ENCODE results near the gene PSG3.
"Not testable (repeated sequence)": the region's sequence is repeated elsewhere in the genome, so short reads cannot be mapped to it uniquely, and the experiment has no call there.

Gene PSG3

GRCh38 chr19:42695811-42696503, 44.3 kb downstream of the PSG3 start:
- DNase-seq (ENCODE audit: low read depth in 2 of 2) = no peak

GRCh38 chr19:42693760-42694350, 46.4 kb downstream of the PSG3 start:
- no peak for DNase-seq (ENCODE audit: low read depth in 2 of 2)

DNA sequence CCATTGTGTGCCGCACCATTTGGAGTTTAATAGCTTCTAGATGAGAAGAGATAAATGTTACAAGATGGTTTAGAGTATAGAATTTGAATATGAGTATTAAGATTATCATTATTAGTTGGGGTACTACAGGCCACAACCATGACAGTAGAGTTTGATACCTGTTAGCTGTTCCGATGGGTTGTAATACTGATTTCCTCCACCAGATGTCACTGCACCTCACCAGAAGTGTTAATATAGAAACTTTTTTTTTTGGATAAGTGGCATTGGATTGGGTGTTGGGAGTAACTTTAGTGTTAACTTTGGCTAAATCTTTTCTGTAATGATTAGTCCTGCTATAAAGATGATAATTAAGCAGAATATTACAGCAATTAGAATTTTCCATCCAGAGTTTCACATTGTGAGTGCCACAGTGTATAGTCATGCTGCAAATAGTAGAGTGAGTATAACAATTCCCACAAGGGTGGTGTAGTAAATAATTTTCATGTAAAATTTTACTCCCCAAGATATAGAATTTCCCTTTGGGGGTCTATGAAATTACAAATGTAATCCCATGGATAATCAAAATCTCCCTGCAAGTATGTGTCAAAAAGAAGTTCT, 56.3 kb downstream of the PSG3 start:
- DNase-seq (ENCODE audit: low read depth in 2 of 2) = peak in 1 of 2 experiments; percentile 3

DNA sequence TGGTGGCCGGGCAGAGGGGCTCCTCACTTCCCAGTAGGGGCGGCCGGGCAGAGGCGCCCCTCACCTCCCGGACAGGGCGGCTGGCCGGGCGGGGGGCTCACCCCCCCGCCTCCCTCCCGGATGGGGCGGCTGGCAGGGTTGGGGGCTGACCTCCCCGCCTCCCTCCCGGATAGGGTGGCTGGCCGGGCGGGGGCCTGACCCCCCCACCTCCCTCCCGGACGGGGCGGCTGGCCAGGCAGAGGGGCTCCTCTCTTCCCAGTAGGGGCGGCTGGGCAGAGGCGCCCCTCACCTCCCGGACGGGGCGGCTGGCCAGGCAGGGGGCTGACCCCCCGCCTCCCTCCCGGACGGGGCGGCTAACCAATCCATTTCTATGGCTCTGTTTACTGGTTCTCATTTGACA, 64.0 kb downstream of the PSG3 start:
- DNase-seq (ENCODE audit: low read depth in 2 of 2) = not testable (repeated sequence)

GRCh38 chr19:42674549-42674948, 65.7 kb downstream of the PSG3 start:
- not testable (repeated sequence) for DNase-seq (ENCODE audit: low read depth in 2 of 2)
